Subcutaneous abdominal adipose tissue (tissue), 5 donors: Measurements from ENCODE around the gene XAB2.

ENCODE experiments used
- H3K27ac ChIP-seq: one replicate; pipeline ENCODE4 v1.7.0; 2013; ENCODE audit warnings: low read depth, mild to moderate bottlenecking, inconsistent platforms, low read length, moderate library complexity
- H3K27me3 ChIP-seq, 5 donors: one replicate each; pipeline ENCODE4 v1.7.0; 2013; ENCODE audit warnings: low read length in 5 of 5, inconsistent platforms in 1 of 5; ENCODE audit not compliant: control insufficient read depth in 5 of 5, insufficient read depth in 4 of 5
- H3K36me3 ChIP-seq, 5 donors: one replicate each; pipeline ENCODE4 v1.7.0; 2013; ENCODE audit warnings: low read length in 5 of 5; ENCODE audit not compliant: control insufficient read depth in 5 of 5, insufficient read depth in 5 of 5
- H3K4me1 ChIP-seq, 5 donors: one replicate each; pipeline ENCODE4 v1.7.0; 2013; ENCODE audit warnings: low read length in 5 of 5, mild to moderate bottlenecking in 3 of 5, moderate library complexity in 1 of 5; ENCODE audit not compliant: control insufficient read depth in 5 of 5, insufficient read depth in 5 of 5
- H3K4me3 ChIP-seq, 5 donors: one replicate each; pipeline ENCODE4 v1.7.0; 2013; ENCODE audit warnings: low read length in 5 of 5, low read depth in 1 of 5
- H3K9ac ChIP-seq, 5 donors: one replicate each; pipeline ENCODE4 v1.7.0; 2013; ENCODE audit warnings: low read length in 5 of 5, mild to moderate bottlenecking in 4 of 5, moderate library complexity in 3 of 5
- H3K9me3 ChIP-seq, 5 donors: one replicate each; pipeline ENCODE4 v1.7.0; 2013; ENCODE audit warnings: low read length in 5 of 5; ENCODE audit not compliant: control insufficient read depth in 5 of 5
- donor health status: healthy.
- donor health status: healthy.
- donor health status: healthy.
- donor health status: healthy.
- donor health status: healthy.

XAB2 gene

DNA sequence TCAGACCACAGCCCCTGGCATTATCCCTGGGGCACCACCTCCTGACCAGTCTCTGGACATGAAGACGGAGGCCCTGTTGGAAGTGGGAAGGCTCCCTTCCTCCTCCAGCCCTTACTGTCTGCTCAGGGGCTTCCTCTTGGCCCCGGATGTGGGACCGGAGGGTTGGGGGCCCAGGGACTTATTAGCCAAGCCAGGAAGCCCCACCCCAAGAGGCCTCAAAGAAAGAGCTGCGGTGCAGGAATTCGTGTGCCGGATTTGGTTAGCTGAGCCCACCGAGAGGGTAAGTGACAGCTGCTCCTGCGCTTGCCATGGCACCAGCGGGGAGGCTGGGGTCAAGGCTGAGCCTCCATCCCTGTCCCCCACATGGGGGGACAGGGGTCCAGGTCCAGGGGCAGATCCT lies 39.5 kb upstream of the XAB2 start, which contains the start of gene RETN:
Gene RETN (plus strand): TSS at position 208 of the 400 bp plus-strand sequence. CDS start 278 bp downstream, outside the sequence.
- H3K4me3 ChIP-seq = no peak within 1 kb of the TSS
- peaks cover 0 to 3% (median 0%) of the 10 kb centered on the region in 5 donors for H3K4me1 ChIP-seq

DNA sequence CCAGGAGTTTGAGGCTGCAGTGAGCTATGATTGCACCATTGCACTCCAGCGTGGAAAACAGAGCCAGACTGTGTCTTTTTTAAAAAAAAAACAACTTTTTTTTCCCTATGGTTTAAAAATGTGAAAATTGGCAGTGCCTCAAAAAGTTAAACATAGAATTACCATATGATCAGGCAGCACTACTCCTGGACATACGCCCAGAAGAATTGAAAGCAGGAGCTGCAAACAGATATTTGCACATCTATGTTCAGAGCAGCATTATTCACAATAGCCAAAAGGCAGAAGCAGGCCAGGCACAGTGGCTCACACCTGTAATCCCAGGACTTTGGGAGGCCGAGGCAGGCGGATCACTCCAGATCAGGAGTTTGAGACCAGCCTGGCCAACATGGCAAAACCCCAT lies 35.7 kb upstream of the XAB2 start:
- Histone ChIP-seq H3K27me3 (peaks cover 0 to 16% (median 6%) of the 10 kb centered on the region in 5 donors), H3K9ac (no peak overlapping the region), H3K4me1 (peaks cover 0 to under 1% (median 0%) of the 10 kb centered on the region in 5 donors), H3K4me3 (no peak overlapping the region), H3K9me3 (no peaks in the 10 kb centered on the region), H3K36me3 (no peaks in the 10 kb centered on the region), H3K27ac (no peak overlapping the region)

More for the DNA sequence above, 39.5 kb upstream of the XAB2 start, which contains the start of gene RETN:
- H3K27me3 ChIP-seq = peaks cover 4 to 27% (median 20%) of the 10 kb centered on the region in 5 donors
- peaks cover 0 to 5% (median 2%) of the 10 kb centered on the region in 5 donors for H3K9me3 ChIP-seq
- no peaks in the 10 kb centered on the region for H3K36me3 ChIP-seq
- no peak within 1 kb of the TSS for H3K9ac ChIP-seq
- H3K27ac ChIP-seq = no peak within 1 kb of the TSS

DNA sequence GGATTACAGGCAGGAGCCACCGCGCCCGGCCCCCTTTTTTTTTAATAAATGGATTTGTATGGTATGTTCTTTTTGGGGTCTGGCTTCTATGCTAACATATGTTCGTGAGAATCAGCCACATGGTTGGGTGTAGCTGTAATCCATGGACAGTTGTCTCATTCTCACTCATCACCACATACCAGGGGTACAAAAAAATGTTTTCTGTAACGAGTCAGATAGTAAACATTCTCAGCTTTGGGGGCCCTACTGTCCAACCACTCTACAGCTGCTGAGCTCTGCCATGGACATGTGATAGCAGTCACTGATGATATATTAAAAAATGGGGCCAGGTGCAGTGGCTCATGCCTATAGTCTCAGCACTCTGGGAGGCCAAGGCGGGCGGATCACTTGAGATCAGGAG lies 34.4 kb upstream of the XAB2 start:
- Histone ChIP-seq H3K27me3 (peaks cover 0 to 7% (median 0%) of the 10 kb centered on the region in 5 donors), H3K36me3 (no peaks in the 10 kb centered on the region), H3K27ac (no peak overlapping the region), H3K4me3 (no peak overlapping the region), H3K9ac (no peak overlapping the region), H3K9me3 (no peaks in the 10 kb centered on the region), H3K4me1 (no peaks in the 10 kb centered on the region)

DNA sequence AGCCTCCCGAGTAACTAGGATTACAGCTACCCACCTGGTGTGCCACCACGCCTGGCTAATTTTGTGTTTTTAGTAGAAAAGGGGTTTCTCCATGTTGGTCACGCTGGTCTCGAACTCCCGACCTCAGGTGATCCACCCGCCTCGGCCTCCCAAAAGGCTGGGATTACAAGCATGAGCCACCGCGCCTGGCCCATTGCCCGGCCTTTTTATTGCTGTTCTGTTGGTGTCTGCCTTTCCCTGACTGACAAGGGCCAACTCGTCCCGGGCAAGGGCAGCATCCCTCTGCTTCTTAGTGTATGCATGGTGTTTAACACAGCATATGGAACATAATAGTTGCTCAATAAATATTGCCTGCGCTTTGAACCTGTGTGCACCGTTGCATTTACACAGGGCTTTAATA lies 33.3 kb upstream of the XAB2 start:
- H3K27me3 ChIP-seq = peaks cover 0 to 7% (median 0%) of the 10 kb centered on the region in 5 donors
- H3K4me1 ChIP-seq = peaks cover 0 to 5% (median 0%) of the 10 kb centered on the region in 5 donors
- no peak overlapping the region for H3K27ac ChIP-seq
- H3K9me3 ChIP-seq = no peaks in the 10 kb centered on the region
- no peaks in the 10 kb centered on the region for H3K36me3 ChIP-seq
- H3K9ac ChIP-seq = no peak overlapping the region
- no peak overlapping the region for H3K4me3 ChIP-seq

DNA sequence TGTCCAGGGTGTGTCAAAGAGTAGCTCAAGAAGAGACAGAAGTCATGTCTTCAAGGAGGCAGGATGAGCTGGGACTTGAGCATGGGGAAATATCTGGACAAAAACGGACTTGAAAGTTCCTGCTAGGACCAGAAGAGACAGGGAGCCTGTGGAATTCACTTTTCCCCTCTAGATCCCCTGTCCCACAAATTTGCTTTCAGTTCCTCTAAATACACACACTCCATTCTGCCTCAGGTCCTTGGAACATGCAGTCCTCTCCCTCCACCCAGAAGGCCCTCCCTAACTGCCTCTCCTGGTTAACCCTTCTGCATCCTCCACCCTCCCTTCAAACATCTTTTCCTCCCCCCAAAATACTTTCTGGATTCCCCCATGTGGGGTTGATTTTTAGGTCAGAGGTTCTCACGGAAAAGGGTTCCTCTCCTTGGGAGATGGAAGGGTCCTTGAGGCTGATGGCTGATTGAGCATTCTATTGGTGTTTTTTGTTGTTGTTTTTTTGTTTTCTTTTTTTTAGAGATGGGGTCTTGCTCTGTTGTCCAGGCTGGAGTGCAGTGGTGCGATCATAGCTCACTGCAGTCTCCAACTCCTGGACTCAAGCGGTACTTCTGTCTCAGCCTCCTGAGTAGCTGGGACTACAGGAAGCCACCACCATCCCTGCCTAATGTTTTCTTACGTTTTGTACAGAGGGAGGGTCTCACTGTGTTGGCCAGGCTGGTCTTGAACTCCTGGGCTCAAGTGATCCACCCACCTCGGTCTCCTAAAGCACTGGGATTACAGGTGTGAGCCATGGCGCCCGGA lies 32.6 kb upstream of the XAB2 start:
- H3K4me3 ChIP-seq = no peak overlapping the region
- H3K9ac ChIP-seq = no peak overlapping the region
- no peaks in the 10 kb centered on the region for H3K36me3 ChIP-seq
- H3K27me3 ChIP-seq = peaks cover 0 to 7% (median 0%) of the 10 kb centered on the region in 5 donors
- peaks cover 0 to 5% (median 0%) of the 10 kb centered on the region in 5 donors for H3K4me1 ChIP-seq
- H3K27ac ChIP-seq = no peak overlapping the region
- H3K9me3 ChIP-seq = no peaks in the 10 kb centered on the region

DNA sequence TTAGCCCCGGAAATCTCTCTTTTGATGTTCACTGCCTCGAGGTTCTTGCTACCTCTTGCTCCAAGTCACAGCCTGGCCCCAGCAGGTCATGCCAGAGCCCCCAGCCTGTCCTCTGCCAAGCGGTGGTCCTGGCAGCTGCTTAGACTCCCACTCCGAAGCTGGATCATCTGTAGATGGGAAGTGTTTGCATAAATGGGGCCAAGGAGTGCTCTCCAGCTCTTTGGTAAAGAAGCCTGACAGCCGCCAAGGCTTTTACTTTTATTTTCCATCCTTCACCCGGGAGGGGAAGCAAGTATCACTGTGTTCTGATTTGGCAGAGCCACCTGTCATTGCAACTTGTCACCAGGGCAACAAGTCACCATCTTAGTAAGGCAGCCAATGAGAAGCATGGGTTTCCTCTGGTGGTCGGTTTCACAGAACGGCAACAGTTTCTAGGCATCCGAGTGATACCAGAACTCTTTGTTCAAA lies 28.9 kb upstream of the XAB2 start:
- no peaks in the 10 kb centered on the region for H3K36me3 ChIP-seq
- peaks cover 0 to 5% (median 0%) of the 10 kb centered on the region in 5 donors for H3K4me1 ChIP-seq
- no peak overlapping the region for H3K9ac ChIP-seq
- H3K4me3 ChIP-seq = no peak overlapping the region
- no peaks in the 10 kb centered on the region for H3K9me3 ChIP-seq
- H3K27ac ChIP-seq = no peak overlapping the region
- H3K27me3 ChIP-seq = peaks cover 0 to 4% (median 0%) of the 10 kb centered on the region in 5 donors

DNA sequence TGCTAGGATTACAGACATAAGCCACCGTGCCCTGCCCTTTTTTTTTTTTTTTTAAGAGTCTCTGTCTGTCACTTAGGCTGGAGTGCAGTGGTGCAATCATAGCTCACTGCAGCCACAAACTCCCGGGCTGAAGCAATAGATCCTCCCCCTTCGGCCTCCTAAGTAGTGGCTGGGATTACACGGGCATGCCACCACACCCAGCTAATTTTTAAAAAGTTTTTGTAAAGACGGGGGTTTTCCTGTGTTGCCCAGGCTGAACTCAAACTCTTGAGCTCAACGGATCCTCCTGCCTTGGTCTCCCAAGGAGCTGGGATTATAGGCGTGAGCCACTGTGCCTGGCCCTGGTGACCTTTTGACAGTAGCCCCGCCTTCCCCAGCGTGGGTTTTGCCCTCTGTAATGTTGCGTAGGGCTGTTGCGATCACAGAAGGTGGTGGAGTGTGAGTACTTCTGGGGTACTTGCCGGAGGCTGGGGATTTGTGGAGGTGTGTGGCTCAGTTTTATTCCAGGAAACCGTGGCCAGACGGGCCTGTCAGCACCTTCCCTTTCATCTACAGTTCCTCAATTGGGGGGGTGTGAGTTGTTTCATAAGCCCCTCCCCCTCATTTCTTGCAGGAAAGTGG lies 27.9 kb upstream of the XAB2 start:
- no peak overlapping the region for H3K4me3 ChIP-seq
- no peaks in the 10 kb centered on the region for H3K36me3 ChIP-seq
- no peaks in the 10 kb centered on the region for H3K9me3 ChIP-seq
- no peaks in the 10 kb centered on the region for H3K27me3 ChIP-seq
- H3K4me1 ChIP-seq = peaks cover under 1 to 7% (median 2%) of the 10 kb centered on the region in 5 donors
- H3K27ac ChIP-seq = no peak overlapping the region
- no peak overlapping the region for H3K9ac ChIP-seq

DNA sequence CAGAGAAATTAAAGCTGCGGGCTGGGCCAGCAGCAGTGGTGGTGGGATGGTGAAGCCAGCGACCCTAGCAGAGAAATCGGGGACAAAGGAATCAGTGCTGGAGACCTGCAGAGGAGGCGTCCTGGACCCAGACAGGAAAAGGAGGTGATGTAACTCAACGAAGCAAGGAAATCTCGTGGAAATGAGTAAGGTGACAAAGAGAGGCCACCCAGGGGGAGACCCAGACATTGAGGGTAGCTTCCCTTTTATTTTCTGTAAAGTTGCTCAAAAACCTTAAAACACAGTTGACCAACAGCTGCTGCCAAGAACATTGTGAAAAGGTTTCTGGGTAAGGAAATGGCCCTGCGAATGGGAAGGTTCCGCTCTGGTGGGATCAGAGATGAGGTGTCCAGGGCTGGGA lies 26.2 kb upstream of the XAB2 start:
- H3K27ac ChIP-seq = no peak overlapping the region
- H3K4me3 ChIP-seq = no peak overlapping the region

DNA sequence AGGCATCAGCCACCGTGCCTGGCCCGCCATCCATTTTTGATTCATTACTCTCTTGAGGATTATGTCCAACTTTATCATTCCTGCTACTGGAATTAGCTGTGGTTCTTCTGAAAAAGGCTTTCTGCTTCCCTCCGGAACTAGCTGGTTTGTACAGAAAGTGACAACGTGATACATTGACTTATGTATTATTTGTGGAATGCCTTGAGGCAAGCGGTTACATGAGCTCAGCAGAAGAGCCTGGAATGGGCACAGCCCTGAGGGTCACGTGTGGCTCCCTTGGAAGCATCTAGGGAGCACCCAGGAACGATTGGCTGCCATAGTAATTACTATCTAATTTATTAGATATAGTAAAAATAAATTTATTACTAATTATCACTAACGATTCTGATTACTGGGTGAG lies 25.1 kb upstream of the XAB2 start:
- Histone ChIP-seq H3K9me3 (no peaks in the 10 kb centered on the region), H3K36me3 (no peaks in the 10 kb centered on the region), H3K27me3 (peaks cover 0 to 7% (median 0%) of the 10 kb centered on the region in 5 donors), H3K9ac (no peak overlapping the region), H3K4me3 (no peak overlapping the region), H3K4me1 (peaks cover 3 to 11% (median 4%) of the 10 kb centered on the region in 5 donors), H3K27ac (no peak overlapping the region)

More for the DNA sequence above, 26.2 kb upstream of the XAB2 start:
- no peaks in the 10 kb centered on the region for H3K36me3 ChIP-seq
- no peak overlapping the region for H3K9ac ChIP-seq
- peaks cover 3 to 11% (median 4%) of the 10 kb centered on the region in 5 donors for H3K4me1 ChIP-seq
- peaks cover 0 to under 1% (median 0%) of the 10 kb centered on the region in 5 donors for H3K27me3 ChIP-seq
- no peaks in the 10 kb centered on the region for H3K9me3 ChIP-seq
